CMK (cell line): Measurements from ENCODE around the gene PON1.

ENCODE experiments used
- DNase-seq: peaks from one replicate; pipeline ENCODE4 v3.0.0-alpha.2; 2010; ENCODE audit warnings: low read depth

The PON1 gene

GRCh38 chr7:95324431-95324830 lies at the start of gene PON1:
Gene PON1 (minus strand): TSS chr7:95324532. CDS start chr7:95324475, 57 bp downstream.
- DNase-seq: no peak

GRCh38 chr7:95373323-95373722 lies 49.0 kb upstream of the PON1 start:
- DNase-seq: peak; percentile 1

GRCh38 chr7:95368235-95368634 lies 43.9 kb upstream of the PON1 start:
- DNase-seq: no peak

- no peak for DNase-seq
These were observed 43.3 kb upstream of the PON1 start for GRCh38 chr7:95367606-95368005.

GRCh38 chr7:95365151-95365550 lies 40.8 kb upstream of the PON1 start:
- DNase-seq: no peak

GRCh38 chr7:95357623-95358022 lies 33.3 kb upstream of the PON1 start:
- no peak for DNase-seq

GRCh38 chr7:95342642-95343307 lies 18.4 kb upstream of the PON1 start:
- no peak for DNase-seq

- no peak for DNase-seq
These were observed 17.7 kb upstream of the PON1 start for GRCh38 chr7:95342029-95342428.

GRCh38 chr7:95340491-95340890 lies 16.2 kb upstream of the PON1 start:
- DNase-seq: no peak

GRCh38 chr7:95338832-95339231 lies 14.5 kb upstream of the PON1 start:
- no peak for DNase-seq

- DNase-seq: no peak
These were observed 10.8 kb upstream of the PON1 start for GRCh38 chr7:95335093-95335492.

GRCh38 chr7:95334447-95334846 lies 10.1 kb upstream of the PON1 start:
- no peak for DNase-seq

GRCh38 chr7:95330961-95331337 lies 6.6 kb upstream of the PON1 start:
- DNase-seq: no peak

GRCh38 chr7:95330204-95330960 lies 6.0 kb upstream of the PON1 start:
- no peak for DNase-seq

GRCh38 chr7:95327356-95327755 lies 3.0 kb upstream of the PON1 start:
- DNase-seq: no peak

GRCh38 chr7:95323410-95324129 lies 762 bp downstream of the PON1 start:
- DNase-seq: no peak

- DNase-seq: no peak
These were observed 1.5 kb downstream of the PON1 start for GRCh38 chr7:95322854-95323253.

- no peak for DNase-seq
These were observed 1.9 kb downstream of the PON1 start for GRCh38 chr7:95322396-95322795.

GRCh38 chr7:95321720-95322119 lies 2.6 kb downstream of the PON1 start:
- no peak for DNase-seq

- no peak for DNase-seq
These were observed 3.7 kb downstream of the PON1 start for GRCh38 chr7:95320651-95321050.

GRCh38 chr7:95319570-95319969 lies 4.8 kb downstream of the PON1 start:
- no peak for DNase-seq

- no peak for DNase-seq
These were observed 5.7 kb downstream of the PON1 start for GRCh38 chr7:95318501-95319100.

GRCh38 chr7:95317966-95318365 lies 6.4 kb downstream of the PON1 start:
- DNase-seq: no peak
